IPS DF 6.9 (cell line): ENCODE data around the gene ZHX3.
A peak's percentile ranks its signal among the peaks of the same experiment; 100 is the strongest.

ENCODE experiments used
- DNase-seq: peaks from one replicate; pipeline ENCODE4 v3.0.0-alpha.2; 2013; ENCODE audit warnings: low read depth, low spot score
- H3K27ac ChIP-seq: one replicate; pipeline ENCODE4 v1.5.1; 2013; ENCODE audit warnings: low read length, control low read depth
- H3K27me3 ChIP-seq: 2 replicates; pipeline ENCODE4 v1.6.1; 2013; ENCODE audit warnings: mild to moderate bottlenecking, low read length; ENCODE audit not compliant: control insufficient read depth, insufficient read depth
- H3K36me3 ChIP-seq: 2 replicates; pipeline ENCODE4 v1.6.1; 2013; ENCODE audit warnings: low read length; ENCODE audit not compliant: control insufficient read depth, insufficient read depth
- H3K4me1 ChIP-seq: 2 replicates; pipeline ENCODE4 v1.6.1; 2013; ENCODE audit warnings: low read length; ENCODE audit not compliant: control insufficient read depth, insufficient read depth
- H3K4me3 ChIP-seq: 2 replicates; pipeline ENCODE4 v1.5.1; 2013; ENCODE audit warnings: mild to moderate bottlenecking, low read length
- H3K9me3 ChIP-seq: 2 replicates; pipeline ENCODE4 v1.6.1; 2013; ENCODE audit warnings: low read length, inconsistent platforms; ENCODE audit not compliant: control insufficient read depth, insufficient read depth
- WGBS: extraction: QIAGEN DNeasy Blood & Tissue Kit; methylation state at CpG from one replicate; pipeline ENCODE4 v1.1.7; 2013; ENCODE audit warnings: mixed read lengths, missing lambda C conversion rate; ENCODE audit not compliant: insufficient read length, insufficient coverage; 5-methylcytosine and 5-hydroxymethylcytosine counted together

Gene ZHX3

GRCh38 chr20:41178904-41179432 lies 138.6 kb downstream of the ZHX3 start:
- Histone ChIP-seq H3K36me3 (peaks cover 21% of the 10 kb centered on the region), H3K27ac (no peak overlapping the region), H3K4me1 (no peaks in the 10 kb centered on the region), H3K9me3 (no peaks in the 10 kb centered on the region), H3K27me3 (no peaks in the 10 kb centered on the region; the same call in 1 of the 2 replicates), H3K4me3 (no peak overlapping the region)
- no peak for DNase-seq
- WGBS = no CpG with 5 or more reads among the region's 8 CpGs

DNA sequence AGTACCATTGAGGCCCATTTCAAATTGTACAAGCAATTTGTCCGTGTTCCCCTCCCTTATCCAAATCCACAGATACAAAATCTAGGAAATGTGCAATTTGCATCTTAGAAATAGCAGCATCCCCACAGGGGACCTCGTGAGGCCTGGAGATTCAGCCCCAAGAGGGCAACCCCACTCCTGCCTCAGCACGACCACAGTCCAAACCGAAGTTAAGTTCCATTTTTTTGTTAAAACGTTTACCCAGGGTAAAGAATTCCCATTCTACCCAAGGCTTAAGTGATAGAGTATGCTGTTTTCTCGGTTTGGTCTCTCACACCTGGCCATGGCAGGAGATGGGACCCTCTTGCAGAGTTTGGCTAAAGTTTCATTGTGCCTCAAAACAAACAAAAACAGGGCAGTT lies 139.0 kb downstream of the ZHX3 start:
- Histone ChIP-seq H3K4me3 (no peak overlapping the region), H3K27ac (no peak overlapping the region), H3K27me3 (no peaks in the 10 kb centered on the region; the same call in 1 of the 2 replicates), H3K4me1 (no peaks in the 10 kb centered on the region), H3K36me3 (peaks cover 26% of the 10 kb centered on the region), H3K9me3 (no peaks in the 10 kb centered on the region)
- no peak for DNase-seq
- whole genome bisulfite sequencing = no CpG with 5 or more reads among the region's 6 CpGs

GRCh38 chr20:41177636-41178035 lies 139.9 kb downstream of the ZHX3 start:
- H3K4me1 ChIP-seq = no peaks in the 10 kb centered on the region
- no peak overlapping the region for H3K27ac ChIP-seq
- H3K36me3 ChIP-seq = peaks cover 30% of the 10 kb centered on the region
- WGBS = no CpG with 5 or more reads among the region's 2 CpGs
- DNase-seq = no peak
- no peaks in the 10 kb centered on the region; the same call in 1 of the 2 replicates for H3K27me3 ChIP-seq
- H3K9me3 ChIP-seq = no peaks in the 10 kb centered on the region
- no peak overlapping the region for H3K4me3 ChIP-seq

- no peak for DNase-seq
- Histone ChIP-seq H3K9me3 (no peaks in the 10 kb centered on the region), H3K27me3 (no peaks in the 10 kb centered on the region; the same call in 1 of the 2 replicates), H3K4me3 (no peak overlapping the region), H3K4me1 (no peaks in the 10 kb centered on the region), H3K27ac (no peak overlapping the region), H3K36me3 (peaks cover 35% of the 10 kb centered on the region)
- WGBS = no CpG with 5 or more reads among the region's 8 CpGs
Observed at GRCh38 chr20:41176711-41177552, 140.6 kb downstream of the ZHX3 start.

GRCh38 chr20:41175727-41176330 lies 141.7 kb downstream of the ZHX3 start:
- no peak for DNase-seq
- Histone ChIP-seq H3K27ac (no peak overlapping the region), H3K27me3 (no peaks in the 10 kb centered on the region; the same call in 1 of the 2 replicates), H3K9me3 (no peaks in the 10 kb centered on the region), H3K36me3 (peaks cover 39% of the 10 kb centered on the region), H3K4me3 (no peak overlapping the region), H3K4me1 (no peaks in the 10 kb centered on the region)
- no CpG with 5 or more reads among the region's 7 CpGs for WGBS

- H3K4me1 ChIP-seq = no peaks in the 10 kb centered on the region
Observed at GRCh38 chr20:41175201-41175651, 142.3 kb downstream of the ZHX3 start.

GRCh38 chr20:41174782-41175181 lies 142.7 kb downstream of the ZHX3 start:
- no CpG with 5 or more reads among the region's 2 CpGs for WGBS
- Histone ChIP-seq H3K27ac (no peak overlapping the region), H3K27me3 (no peaks in the 10 kb centered on the region; the same call in 1 of the 2 replicates), H3K4me1 (no peaks in the 10 kb centered on the region), H3K4me3 (no peak overlapping the region), H3K36me3 (peaks cover 49% of the 10 kb centered on the region), H3K9me3 (no peaks in the 10 kb centered on the region)
- no peak for DNase-seq

More at GRCh38 chr20:41175201-41175651, 142.3 kb downstream of the ZHX3 start:
- WGBS = no CpG with 5 or more reads among the region's 4 CpGs
- DNase-seq = no peak
- H3K36me3 ChIP-seq = peaks cover 45% of the 10 kb centered on the region
- no peaks in the 10 kb centered on the region; the same call in 1 of the 2 replicates for H3K27me3 ChIP-seq
- no peak overlapping the region for H3K27ac ChIP-seq
- no peak overlapping the region for H3K4me3 ChIP-seq
- H3K9me3 ChIP-seq = no peaks in the 10 kb centered on the region

GRCh38 chr20:41174373-41174772 lies 143.2 kb downstream of the ZHX3 start:
- no peak for DNase-seq

GRCh38 chr20:41173791-41174341 lies 143.7 kb downstream of the ZHX3 start:
- no peak overlapping the region for H3K4me3 ChIP-seq

More at GRCh38 chr20:41174373-41174772, 143.2 kb downstream of the ZHX3 start:
- H3K27ac ChIP-seq = no peak overlapping the region
- H3K4me1 ChIP-seq = no peaks in the 10 kb centered on the region
- H3K27me3 ChIP-seq = no peaks in the 10 kb centered on the region; the same call in 1 of the 2 replicates
- H3K36me3 ChIP-seq = peaks cover 50% of the 10 kb centered on the region
- no CpG with 5 or more reads among the region's 10 CpGs for WGBS
- no peak overlapping the region for H3K4me3 ChIP-seq
- H3K9me3 ChIP-seq = no peaks in the 10 kb centered on the region

DNA sequence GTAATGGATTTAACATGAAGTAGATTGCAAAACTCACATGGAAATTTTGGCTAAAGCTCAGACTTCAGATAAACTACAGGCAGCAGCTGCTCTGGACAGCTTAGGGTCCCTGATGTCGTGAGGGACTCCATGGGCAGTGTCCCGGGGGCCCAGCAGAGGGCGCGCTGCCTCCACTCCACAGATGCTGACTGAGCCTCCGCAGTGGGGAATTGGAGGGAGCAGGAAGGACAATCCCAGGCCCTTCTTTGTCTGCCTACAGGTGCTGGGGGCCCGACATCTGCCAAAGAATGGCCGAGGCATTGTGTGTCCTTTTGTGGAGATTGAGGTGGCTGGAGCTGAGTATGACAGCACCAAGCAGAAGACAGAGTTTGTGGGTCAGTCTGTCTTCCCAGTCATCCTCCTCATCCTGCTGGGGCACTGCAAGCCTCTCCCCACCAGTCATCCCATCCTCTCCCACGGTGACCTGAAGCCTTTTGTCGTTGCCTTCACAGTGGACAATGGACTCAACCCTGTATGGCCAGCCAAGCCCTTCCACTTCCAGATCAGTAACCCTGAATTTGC lies 144.3 kb downstream of the ZHX3 start:
- WGBS = no CpG with 5 or more reads among the region's 9 CpGs
- H3K27me3 ChIP-seq = no peaks in the 10 kb centered on the region; the same call in 1 of the 2 replicates
- peaks cover 61% of the 10 kb centered on the region for H3K36me3 ChIP-seq

More at GRCh38 chr20:41173791-41174341, 143.7 kb downstream of the ZHX3 start:
- H3K36me3 ChIP-seq = peaks cover 55% of the 10 kb centered on the region
- no peaks in the 10 kb centered on the region for H3K9me3 ChIP-seq
- H3K27me3 ChIP-seq = no peaks in the 10 kb centered on the region; the same call in 1 of the 2 replicates
- H3K27ac ChIP-seq = no peak overlapping the region
- no peak for DNase-seq
- WGBS = no CpG with 5 or more reads among the region's 13 CpGs
- H3K4me1 ChIP-seq = no peaks in the 10 kb centered on the region

More for the DNA sequence above, 144.3 kb downstream of the ZHX3 start:
- DNase-seq = peak; percentile 39
- H3K9me3 ChIP-seq = no peaks in the 10 kb centered on the region
- no peaks in the 10 kb centered on the region for H3K4me1 ChIP-seq
- H3K27ac ChIP-seq = no peak overlapping the region
- H3K4me3 ChIP-seq = no peak overlapping the region
